GM21737 (cell line): Measurements from ENCODE around the gene CILP.
"Not testable (repeated sequence)": the region's sequence is repeated elsewhere in the genome, so short reads cannot be mapped to it uniquely, and the experiment has no call there.

Experiments used
- ATAC-seq: cut with Tn5 transposase; IDR thresholded peaks from one replicate; pipeline ENCODE4 v1.9.1; 2021; ENCODE audit warnings: mild to moderate bottlenecking, moderate library complexity; ENCODE audit not compliant: unreplicated experiment

The CILP gene, protein sequence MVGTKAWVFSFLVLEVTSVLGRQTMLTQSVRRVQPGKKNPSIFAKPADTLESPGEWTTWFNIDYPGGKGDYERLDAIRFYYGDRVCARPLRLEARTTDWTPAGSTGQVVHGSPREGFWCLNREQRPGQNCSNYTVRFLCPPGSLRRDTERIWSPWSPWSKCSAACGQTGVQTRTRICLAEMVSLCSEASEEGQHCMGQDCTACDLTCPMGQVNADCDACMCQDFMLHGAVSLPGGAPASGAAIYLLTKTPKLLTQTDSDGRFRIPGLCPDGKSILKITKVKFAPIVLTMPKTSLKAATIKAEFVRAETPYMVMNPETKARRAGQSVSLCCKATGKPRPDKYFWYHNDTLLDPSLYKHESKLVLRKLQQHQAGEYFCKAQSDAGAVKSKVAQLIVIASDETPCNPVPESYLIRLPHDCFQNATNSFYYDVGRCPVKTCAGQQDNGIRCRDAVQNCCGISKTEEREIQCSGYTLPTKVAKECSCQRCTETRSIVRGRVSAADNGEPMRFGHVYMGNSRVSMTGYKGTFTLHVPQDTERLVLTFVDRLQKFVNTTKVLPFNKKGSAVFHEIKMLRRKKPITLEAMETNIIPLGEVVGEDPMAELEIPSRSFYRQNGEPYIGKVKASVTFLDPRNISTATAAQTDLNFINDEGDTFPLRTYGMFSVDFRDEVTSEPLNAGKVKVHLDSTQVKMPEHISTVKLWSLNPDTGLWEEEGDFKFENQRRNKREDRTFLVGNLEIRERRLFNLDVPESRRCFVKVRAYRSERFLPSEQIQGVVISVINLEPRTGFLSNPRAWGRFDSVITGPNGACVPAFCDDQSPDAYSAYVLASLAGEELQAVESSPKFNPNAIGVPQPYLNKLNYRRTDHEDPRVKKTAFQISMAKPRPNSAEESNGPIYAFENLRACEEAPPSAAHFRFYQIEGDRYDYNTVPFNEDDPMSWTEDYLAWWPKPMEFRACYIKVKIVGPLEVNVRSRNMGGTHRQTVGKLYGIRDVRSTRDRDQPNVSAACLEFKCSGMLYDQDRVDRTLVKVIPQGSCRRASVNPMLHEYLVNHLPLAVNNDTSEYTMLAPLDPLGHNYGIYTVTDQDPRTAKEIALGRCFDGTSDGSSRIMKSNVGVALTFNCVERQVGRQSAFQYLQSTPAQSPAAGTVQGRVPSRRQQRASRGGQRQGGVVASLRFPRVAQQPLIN

DNA sequence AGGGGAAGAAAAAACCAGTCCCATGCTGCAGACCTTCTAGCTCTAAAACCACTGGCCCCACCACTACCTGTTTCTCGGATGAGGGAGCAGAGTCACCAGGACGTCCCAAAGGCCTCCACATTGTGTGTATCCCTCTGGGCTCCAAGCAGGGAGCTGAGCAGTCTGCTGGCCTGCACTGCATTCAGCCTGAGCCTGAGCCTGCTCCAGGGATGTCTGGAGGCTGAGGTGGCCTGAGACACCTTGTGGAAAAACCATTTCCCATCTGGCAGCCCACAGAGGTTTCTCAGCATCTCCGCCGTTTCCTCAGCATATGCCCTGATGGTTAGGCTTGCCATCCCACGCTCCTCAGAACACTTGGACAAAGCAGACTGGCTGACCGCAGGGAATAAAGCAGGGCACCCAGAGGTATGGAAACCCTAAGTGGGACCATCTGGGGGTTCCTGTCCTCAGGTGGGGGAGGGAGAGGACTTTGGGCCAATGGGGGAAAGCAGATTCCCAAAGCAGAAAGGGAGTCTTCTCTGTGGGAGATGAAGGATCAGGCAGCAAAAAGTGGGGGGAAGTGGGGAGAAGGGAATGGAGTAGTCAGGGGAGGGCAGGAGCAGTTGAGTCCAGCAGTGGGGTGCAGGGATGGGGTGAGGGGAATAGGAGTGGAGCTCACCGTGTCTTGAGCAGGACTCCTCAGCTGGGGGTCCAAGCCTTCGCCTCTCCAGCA is at the start of gene CILP:
Gene CILP (minus strand): TSS at position 704 of the 712 bp plus-strand sequence. CDS start 1,718 bp downstream, outside the sequence.
- no peak for ATAC-seq

DNA sequence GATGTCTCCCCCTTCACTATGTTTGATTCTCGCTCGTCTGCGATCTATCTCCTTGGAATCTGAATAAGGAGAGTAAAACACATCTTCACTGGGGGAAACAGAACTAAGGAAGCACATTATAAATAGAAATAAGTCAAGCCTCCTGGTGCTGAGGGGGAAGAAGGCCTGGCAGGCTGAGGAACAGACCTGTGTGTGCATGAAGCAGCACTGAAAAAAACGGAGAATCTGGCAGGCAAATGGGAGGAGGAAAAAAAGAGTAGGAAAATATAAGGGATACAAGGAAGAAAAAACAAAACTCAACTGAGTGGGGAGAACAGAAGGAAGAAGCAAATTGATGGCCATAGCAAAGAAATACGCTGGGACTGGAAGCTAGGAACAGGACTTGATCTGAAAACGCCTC is 49.7 kb upstream of the CILP start:
- ATAC-seq: no peak

DNA sequence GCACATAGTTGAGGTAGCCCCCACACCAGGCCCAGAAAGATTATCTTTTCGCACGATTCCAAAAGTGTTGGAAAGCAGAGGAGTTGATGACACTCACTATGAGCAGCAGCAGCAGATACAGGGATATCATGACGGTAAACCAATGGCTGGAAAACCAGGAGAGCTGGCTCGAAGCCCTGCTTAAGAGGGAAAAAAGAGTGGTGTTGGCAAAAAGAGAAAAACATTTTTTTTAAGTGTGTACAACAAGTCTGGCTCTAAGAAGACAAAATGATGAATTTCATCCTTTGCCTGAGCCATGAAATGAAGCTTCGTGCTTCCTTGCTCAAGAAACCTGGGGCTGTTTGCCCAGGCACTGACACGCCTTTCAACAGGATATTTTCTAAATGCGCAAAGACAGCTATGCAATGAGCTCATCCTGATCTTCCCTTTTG is 48.1 kb upstream of the CILP start:
- ATAC-seq: no peak

DNA sequence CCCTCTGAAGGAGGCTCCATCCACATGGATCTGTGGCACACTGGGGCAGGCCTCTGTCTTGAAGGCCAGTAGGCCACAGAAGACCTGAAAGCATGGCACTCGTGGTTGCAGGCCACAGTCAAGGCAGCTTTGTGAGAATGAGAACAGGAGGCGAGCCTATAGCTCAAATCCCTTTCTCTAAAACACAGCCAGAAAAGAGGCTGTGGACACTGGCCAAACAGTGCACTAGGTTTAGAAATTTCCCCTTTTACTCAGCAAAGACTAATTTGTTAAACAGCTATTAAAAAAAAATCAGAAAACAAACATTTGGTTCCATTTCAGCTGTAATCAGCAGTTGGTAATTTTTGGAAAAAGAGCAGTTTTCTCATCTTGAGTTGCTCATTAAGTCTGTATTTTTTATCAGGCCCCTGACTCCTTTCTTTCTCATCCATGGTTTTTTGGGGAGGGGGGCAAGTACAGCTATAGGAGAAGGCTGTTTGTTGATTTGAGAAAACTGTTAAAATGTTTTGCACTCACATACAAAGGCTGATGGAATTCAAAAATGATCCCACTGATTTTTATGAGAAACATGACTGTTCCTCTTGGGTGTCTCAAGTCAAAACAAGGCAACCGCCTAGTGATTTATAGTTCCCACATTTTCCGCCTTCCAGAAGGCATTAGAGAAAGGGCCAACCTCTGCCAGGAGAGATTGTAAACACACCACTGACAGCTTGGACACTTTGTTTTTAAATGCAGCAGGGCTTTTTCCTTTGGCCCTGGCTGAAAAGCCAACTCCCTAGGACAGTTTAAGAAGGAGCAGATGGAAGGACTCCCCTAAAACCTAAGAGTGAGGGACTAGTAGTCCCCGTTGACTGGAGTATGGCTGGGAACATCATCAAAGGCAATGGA is 47.3 kb upstream of the CILP start:
- no peak for ATAC-seq

DNA sequence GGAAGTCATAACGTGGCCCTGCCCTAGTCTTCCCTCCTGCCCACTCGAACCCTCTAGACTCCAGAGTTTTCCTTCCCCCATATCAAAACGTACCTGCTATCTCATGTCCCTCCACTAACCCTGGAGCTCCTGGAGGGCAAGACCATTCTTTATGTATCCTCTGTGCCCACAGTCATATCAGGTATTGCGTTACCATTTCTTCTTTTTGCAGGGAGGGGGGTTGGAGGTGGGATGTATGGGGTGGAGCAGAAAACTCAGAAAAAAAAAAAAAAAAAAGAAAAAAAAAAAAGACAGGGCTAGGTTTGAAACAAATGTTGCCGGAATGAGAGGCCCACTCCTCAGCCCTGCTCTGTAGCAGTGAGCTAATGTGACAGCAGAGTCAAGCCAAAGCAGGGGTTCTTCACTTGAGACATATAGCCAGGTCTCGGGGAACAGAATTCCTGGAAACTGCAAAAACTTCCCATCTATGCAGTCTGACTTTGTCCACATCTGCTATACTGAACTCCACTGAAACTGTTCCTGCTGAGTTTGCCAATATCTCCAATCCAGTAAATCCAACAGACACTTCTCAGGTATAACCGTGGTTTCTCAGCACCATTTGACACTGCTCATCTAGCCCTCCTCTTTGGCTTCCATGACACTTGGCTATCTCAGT is 44.3 kb upstream of the CILP start:
- ATAC-seq: no peak

DNA sequence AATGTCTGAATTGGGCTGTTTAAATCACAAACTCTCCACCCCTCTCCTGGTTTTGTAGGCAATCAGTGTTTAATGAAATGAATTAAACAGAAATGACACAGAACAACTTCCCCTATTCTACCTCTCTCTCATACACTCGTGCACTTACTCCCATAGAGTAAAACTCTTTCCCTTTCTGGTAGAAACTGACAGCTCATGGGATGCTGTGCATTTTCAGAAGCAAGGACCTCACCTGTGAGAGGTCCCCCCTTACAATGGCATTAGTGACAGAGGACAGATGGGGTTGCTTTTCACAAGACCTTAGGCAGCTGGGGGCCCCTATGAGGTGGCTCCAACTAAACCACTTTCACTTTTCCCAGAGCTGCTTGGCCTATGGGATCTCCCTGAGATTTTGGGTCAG is 43.5 kb upstream of the CILP start:
- ATAC-seq: no peak

DNA sequence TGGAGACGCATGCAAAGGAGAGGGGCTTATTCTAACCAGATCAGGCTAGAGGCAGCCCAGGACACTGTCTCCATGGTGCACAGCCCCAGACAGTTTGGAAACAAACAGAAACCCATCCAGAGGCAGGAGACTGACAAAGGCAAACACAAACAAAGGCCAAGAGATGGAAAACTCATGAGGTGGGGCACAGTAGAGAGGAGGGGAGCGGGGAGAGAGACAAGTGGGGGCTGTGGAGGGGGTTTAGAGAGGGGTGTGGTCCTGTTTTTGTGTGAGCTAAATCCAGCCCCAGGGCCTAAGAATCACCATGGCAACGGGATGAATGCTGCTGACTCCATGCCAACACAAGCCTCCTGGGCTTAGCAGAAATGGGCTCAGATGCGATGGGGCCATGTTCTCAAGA is 43.1 kb upstream of the CILP start:
- no peak for ATAC-seq

DNA sequence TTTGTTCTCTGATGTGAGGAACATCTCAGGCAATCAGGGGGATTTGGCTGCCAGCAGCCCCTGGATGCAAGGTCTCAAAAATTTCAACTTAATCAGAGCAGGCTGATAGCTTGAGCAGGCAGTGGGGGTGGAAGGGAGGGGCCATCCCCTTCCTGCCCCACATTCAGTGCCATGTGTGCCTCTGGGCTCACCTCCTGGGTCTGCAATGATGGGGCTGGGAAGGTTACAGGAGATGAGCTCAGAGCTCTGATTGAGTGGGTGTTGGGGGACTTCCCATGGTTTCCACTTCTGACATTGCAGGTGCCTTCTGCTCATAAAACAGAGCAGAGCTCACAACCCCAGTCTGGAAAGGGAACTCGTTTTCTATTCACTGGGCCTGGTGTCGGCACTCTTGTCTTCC is 38.4 kb upstream of the CILP start:
- no peak for ATAC-seq

DNA sequence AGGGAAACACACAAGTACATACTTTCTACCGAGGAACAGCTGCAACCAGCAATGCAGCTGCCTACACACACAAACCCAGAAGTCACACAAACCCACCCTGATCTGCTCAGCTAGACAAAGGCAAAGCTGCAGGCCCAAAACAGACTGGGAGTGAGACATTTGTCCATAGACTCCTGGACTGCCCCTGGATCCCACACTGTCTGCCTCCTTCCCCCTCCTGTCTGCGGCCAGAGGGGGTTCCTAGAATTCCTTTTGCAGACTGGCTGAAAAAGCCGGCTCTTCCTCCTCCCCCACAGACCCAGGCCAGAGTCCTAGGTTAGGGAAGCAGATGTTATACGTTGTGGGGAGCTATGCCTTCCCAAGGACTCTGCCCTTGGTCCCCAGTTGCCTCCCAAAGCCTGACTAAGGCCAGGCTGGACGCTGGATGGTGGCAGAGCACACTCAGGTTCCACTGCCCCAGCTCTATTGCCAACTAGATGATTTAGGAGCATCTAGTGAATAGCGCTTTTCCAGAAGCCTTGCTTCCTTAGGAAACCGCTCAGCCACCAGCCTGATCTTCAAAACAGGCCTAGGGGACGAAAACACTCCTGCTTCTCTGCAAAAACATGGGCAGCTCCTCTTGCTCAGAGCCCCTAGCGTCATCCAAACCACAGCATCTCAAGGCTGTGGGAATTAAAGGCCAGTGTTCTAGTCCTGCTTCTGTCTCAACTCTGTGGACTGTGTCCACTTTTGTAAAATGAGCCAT is 37.4 kb upstream of the CILP start:
- no peak for ATAC-seq

DNA sequence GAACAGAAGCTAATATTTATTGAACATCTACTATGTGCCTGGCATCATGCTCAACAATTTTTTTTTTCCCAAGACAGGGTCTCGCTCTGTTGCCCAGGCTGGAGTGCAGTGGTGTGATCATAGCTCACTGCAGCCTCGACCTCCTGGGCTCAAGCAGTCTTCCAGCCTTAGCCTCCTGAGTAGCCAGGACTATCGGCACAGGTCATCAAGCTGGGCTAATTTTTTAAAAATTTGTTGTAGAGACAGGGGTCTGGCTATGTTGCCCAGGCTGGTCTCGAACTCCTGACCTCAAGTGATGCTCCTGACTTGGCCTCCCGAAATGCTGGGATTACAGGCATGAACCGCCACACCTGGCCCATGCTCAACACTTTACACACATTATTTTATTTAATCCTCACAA is 35.7 kb upstream of the CILP start:
- ATAC-seq: no peak

DNA sequence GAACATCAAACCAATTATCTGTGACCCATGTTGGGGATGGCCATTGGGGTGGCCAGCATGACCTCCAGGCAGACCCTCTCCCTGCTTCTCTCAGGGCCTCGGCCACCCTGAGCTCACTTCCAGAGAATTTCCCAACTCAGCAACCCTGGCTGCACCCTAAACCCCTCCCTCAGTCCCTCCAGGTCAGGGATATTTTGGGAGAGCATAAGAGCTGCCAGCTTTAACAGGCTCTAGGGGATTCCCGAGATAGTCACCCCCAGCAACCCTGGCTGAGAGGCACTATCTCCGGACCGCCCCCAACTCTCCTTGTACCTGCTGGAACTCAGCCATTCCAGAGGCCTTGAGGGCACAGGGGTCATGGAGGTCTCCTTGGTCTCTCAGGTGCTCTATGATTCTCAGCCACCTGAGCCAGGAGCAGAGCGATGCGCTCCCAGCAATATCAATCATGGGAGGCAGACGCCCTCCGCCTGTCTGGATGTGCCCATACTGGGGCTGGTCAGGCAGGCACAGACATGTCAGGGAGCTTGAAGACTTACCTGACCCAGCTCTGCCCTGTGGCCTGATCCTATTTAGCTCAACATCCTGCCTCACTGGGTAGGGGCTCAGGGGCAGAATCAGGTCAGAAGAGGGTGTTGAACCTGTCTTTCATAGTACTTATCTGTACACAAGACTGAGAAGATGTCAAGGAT is 34.9 kb upstream of the CILP start:
- no peak for ATAC-seq

DNA sequence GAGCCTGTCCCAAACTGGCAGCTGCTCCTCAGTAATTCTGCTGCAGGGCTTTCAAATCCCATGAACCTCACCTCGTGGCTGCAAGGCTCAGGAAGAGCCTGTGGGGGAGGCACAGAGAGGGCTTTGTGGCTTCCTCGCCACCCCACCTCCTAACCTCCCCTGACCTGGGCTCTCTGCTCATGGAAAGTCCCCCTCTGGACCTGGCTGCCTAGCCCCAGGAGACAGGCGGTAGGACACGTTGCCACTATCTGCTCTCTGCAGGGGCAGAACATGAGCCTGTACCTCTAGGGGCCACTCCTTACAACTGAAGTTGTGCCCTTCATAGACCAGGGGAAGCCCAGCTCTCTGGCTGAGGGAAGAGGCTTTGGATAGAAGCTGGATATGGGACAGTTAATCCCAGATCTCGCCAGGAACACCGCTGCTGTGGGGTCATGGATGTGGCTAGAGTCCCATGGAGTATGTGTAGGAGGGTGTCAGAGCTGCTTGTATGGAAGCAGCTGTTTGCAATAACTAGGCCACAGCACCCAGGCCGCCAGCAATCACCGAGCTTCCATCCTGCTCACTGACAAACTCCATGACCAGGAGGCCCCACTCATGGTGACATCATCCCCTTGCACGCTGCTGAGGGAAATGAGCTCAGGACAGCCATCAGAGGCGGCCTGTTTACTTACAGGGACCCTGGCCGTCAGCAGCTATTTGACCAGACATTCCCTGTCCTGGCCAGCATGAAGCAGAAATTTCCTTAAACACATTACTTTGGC is 34.0 kb upstream of the CILP start:
- ATAC-seq: no peak

DNA sequence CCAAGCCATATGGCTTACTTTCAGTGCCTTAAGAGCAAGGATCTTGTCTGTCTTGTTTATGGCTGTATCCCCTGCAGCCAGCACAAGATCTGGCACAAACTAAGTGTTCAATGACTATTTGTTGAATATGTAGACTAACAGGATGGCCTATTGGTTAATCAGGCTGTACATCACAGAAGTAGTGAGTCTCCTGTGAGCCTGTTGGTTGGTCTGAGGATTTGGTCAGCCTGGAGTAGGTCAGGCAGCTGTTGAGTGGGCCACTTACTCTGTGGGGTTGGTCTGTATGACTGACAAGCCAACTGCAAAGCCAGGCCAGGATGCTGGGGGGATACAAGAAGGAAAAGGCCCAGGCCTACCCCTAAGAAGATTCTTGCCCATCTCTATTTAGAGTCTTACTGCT is 33.4 kb upstream of the CILP start:
- ATAC-seq: no peak

DNA sequence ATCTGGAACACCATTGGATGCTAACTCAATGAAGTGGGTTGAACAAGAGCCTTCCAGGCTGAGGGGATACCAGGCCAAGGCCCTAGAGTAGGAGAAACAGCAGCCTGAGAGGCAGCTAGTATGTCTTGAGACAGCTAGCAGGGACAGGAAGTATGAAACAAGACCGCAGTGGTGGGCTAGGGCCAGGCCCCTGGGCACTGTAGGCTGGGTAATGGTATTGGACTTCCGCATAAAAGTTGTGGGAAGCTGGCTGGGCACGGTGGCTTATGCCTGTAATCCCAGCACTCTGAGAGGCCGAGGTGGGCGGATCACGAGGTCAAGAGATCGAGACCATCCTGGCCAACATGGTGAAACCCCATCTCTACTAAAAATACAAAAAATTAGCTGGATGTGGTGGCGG is 25.2 kb upstream of the CILP start:
- not testable (repeated sequence) for ATAC-seq

DNA sequence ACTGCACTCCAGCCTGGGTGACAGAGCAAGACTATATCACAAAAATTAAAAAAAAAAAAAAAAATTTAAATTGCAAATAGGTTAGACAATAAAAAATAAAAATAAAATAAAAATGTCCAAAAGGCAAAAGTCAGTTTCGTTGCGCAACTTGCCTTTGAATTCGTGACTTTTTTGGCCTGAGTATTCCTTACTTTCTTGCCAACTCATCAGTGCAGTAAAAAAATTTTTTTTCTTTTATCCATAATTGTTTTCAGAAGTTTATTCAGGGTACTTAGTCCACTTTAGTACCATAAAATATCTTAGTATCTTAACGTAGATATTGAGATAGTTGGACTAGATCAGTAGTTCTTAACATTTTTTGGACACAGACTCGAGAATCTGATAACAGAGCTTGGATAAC is 22.4 kb upstream of the CILP start:
- no peak for ATAC-seq

DNA sequence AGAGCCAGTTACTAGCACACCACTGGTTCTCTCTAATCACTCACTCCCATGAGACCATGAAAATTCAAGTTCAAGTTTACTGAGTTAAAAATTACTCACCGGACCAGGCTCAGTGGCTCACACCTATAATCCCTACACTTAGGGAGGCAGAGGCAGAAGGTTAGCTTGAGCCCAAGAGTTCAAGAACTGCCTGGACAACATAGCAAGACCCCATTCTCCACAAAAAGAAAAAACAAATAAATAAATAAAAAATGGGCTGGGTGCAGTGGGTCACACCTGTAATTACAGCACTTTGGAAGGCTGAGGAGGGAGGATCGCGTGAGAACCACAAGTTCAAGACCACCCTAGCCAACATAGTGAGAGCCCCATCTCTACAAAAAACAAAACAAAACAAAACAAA is 21.2 kb upstream of the CILP start:
- ATAC-seq: no peak

DNA sequence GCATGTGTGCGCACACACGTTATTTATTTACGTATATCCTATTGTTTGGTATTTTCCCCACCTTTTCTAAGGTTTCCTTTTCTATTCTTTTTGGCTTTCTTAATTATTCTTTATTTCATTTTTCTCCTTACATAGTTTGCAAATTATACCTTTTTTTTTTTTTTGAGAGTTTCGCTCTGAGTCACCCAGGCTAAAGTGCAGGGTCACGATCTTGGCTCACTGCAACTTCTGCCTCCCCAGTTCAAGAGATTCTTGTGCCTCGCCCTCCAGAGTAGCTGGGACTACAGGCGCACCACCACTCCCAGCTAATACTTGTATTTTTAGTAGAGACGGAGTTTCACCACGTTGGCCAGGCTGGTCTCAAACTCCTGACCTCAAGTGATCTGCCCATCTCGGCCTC is 20.0 kb upstream of the CILP start:
- ATAC-seq: no peak
